Adrenal gland (tissue), 12 donors: ENCODE results near the gene CUL3. TPM values are rescaled to one million over a fixed set of nuclear protein-coding genes. Genes with fewer than 3 reads are reported as not detected.

Source experiments
- DNase-seq, 7 donors: peaks; one replicate each; pipeline ENCODE4 v3.0.0-alpha.2; 2019 to 2020
- H3K27ac ChIP-seq, 5 donors: fragments of 200-600 bp; sonication (generic) in 4 of 5; 1 replicate in 3 of 5; 2 replicates in 2 of 5; pipeline versions ENCODE4 v1.5.1 to v1.8.0; 2016 to 2020; ENCODE audit warnings: mild to moderate bottlenecking in 1 of 5
- H3K27me3 ChIP-seq: fragments of 200-600 bp; 2 replicates; pipeline ENCODE4 v1.8.0; 2021
- H3K36me3 ChIP-seq, 2 donors: fragments of 200-600 bp; replicated peaks in 1 of 2; 1 replicate in 1 of 2; 2 replicates in 1 of 2; pipeline versions ENCODE4 v1.5.1 to v1.8.0; 2018 to 2022
- H3K4me1 ChIP-seq, 2 donors: fragments of 200-600 bp; replicated peaks in 1 of 2; 1 replicate in 1 of 2; 2 replicates in 1 of 2; pipeline versions ENCODE4 v1.5.1 to v1.8.0; 2018 to 2021
- H3K4me3 ChIP-seq, 4 donors: fragments of 200-600 bp; sonication (generic) in 3 of 4; one replicate each; pipeline ENCODE4 v1.5.1; 2016 to 2018
- H3K9me3 ChIP-seq, 3 donors: fragments of 200-600 bp; sonication (generic) in 1 of 3; replicated peaks in 1 of 3; 1 replicate in 2 of 3; 2 replicates in 1 of 3; pipeline versions ENCODE4 v1.5.1 to v1.8.0; 2016 to 2021
- CTCF ChIP-seq, 6 experiments: fragments of 450-650 bp in 4 of 6; fragments of 200-600 bp in 2 of 6; sonication (generic) in 1 of 6; IDR thresholded peaks; 1 replicate in 5 of 6; 2 replicates in 1 of 6; pipeline versions ENCODE4 v1.5.1 to v1.8.0; 2016 to 2021; ENCODE audit warnings: antibody characterized with exemption in 6 of 6, mild to moderate bottlenecking in 2 of 6, moderate library complexity in 1 of 6
- POLR2A ChIP-seq, 2 donors: fragments of 450-650 bp; IDR thresholded peaks; one replicate each; pipeline ENCODE4 v1.6.1; 2017; ENCODE audit warnings: antibody characterized with exemption in 2 of 2, mild to moderate bottlenecking in 2 of 2, moderate library complexity in 1 of 2
- WGBS, 4 donors: extraction: QIAGEN DNeasy Blood & Tissue Kit in 2 of 4; methylation state at CpG; one replicate each; pipeline versions ENCODE4 v1.1.5 to v1.1.7; 2013 to 2017; 5-methylcytosine and 5-hydroxymethylcytosine counted together
- intact Hi-C, 2 donors: fragments of 100-400 bp; cut with DNase I; formaldehyde crosslinking; loops; one replicate each; pipeline versions ENCODE4 v1.14.1 to v1.15.0; 2022 to 2023
- polyA plus RNA-seq, 3 donors: library from polyadenylated mRNA; stranded (reverse); fragments of 200-250 nt in 2 of 3; fragments of 350-450 nt in 1 of 3; fragmentation: Illumina TruSeq in 1 of 3; extraction: RNeasy Lipid Tissue Mini Kit (QIAGEN cat#74804) in 1 of 3; gene quantifications; one replicate each; pipeline ENCODE4 v1.2.3, GENCODE V29; 2013 to 2014
- total RNA-seq, 9 donors: library from RNA; depleted of rRNA in 4 of 9; stranded (reverse); fragments of >200 nt in 4 of 9; fragments of 120-200 nt in 1 of 9; fragmentation: NEBNext Ultra II Directional in 1 of 9; extraction: Animal tissue kit (Norgen Biotek cat#: 25700) in 1 of 9; gene quantifications; one replicate each; pipeline versions ENCODE4 v1.1.0 to v1.2.4, GENCODE V29; 2013 to 2023
- donor health status: healthy with polysubstance abuse.
- donor health status: Bipolar disorder and iron deficiency.
- donor health status: DM: yes; HTN: yes; CAD: no.
- donor health status: DM: no; HTN: no; CAD: no.
- donor health status: DM: no; HTN: no; CAD: no.
- donor health status: DM: yes; HTN: yes; CAD: no.

CUL3 gene
- total and polyA plus RNA-seq, 12 donors: 40.5 to 122 (median 75.0) TPM

DNA sequence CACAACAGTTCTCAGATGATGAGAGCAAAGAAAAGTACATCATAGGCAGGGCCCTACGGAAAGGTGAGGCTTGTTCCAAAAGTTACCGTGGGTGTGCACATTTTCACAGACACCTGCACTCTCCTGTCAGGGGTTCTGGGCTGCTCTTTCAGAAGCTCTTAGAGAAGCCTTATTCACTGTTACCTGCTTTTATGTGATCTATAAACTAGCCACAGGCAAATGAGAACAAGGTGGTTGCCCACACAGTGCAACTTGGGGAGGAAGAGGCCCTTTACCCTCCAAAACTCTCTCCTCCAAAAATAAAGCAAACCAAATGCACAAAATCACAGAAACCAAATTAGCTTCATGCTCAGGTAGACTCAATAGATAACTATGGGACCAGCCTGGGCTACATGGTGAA lies 11.1 kb upstream of the CUL3 start:
- WGBS, 4 donors: 96 to 100% (median 99%) methylated on average over 2 of the region's 2 CpGs
- TF ChIP-seq CTCF (IDR thresholded peaks at IDR 0.05): no peak
- TF ChIP-seq POLR2A (IDR thresholded peaks at IDR 0.05): no peak
- intact Hi-C loops: no loop called here

GRCh38 chr2:224595518-224595917 lies 10.4 kb upstream of the CUL3 start:
- DNase-seq: no peak
- Histone ChIP-seq H3K4me1 (no peaks in the 10 kb centered on the region), H3K9me3 (no peaks in the 10 kb centered on the region), H3K27ac (no peak overlapping the region), H3K4me3 (no peak overlapping the region), H3K27me3 (no peaks in the 10 kb centered on the region), H3K36me3 (no peaks in the 10 kb centered on the region)
- intact Hi-C loops: no loop called here
- WGBS, 4 donors: 71 to 84% (median 80%) methylated on average over 4 of the region's 4 CpGs
- TF ChIP-seq POLR2A (IDR thresholded peaks at IDR 0.05): no peak
- no peak for TF ChIP-seq CTCF (IDR thresholded peaks at IDR 0.05)

More for the DNA sequence above, 11.1 kb upstream of the CUL3 start:
- Histone ChIP-seq H3K4me3 (no peak overlapping the region), H3K27ac (no peak overlapping the region), H3K4me1 (no peaks in the 10 kb centered on the region), H3K27me3 (no peaks in the 10 kb centered on the region), H3K36me3 (no peaks in the 10 kb centered on the region), H3K9me3 (no peaks in the 10 kb centered on the region)
- DNase-seq: no peak

DNA sequence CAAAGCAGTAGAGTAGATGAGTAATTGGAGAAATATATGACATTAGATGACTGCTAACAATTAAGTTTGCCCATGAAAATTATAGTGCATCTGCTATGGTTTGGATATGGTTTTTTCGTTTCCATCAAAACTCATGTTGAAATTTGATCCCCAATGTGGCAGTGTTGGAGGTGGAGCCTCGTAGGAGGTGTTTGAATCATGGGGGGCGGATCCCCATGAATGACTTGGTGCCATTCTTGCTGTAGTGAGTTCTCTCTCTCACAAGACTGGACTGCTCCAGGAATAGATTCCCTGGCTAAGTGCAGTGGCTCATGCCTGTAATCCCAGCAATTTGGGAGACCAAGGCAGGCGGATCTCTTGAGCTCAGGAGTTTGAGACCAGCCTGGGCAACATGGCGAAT lies 9.7 kb upstream of the CUL3 start:
- TF ChIP-seq POLR2A (IDR thresholded peaks at IDR 0.05): no peak
- TF ChIP-seq CTCF (IDR thresholded peaks at IDR 0.05): no peak
- intact Hi-C loops: no loop called here
- WGBS, 4 donors: 75 to 85% (median 80%) methylated on average over 5 of the region's 5 CpGs

DNA sequence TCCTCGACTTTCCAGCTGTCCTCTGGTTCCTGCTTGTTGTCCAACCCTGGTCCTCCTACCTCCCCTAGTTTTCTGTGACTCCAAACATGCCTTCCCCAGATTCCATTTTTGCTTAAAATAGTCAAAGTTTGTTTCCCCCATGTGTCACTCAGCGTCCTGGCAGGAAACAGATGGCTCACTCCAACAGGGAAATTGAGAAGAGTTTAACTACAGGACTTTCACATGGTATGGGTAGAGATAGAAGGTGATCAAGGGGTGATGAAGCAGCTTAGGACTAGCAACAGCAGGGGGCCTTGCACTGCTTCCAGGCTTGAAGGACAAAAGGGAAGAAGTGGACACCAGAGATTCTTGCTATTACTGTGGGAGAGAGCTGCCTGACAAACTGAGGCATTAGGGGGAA lies 6.1 kb upstream of the CUL3 start:
- H3K27ac ChIP-seq: no peak overlapping the region
- no peak overlapping the region for H3K4me3 ChIP-seq
- 53 to 59% (median 57%) methylated on average over 2 of the region's 2 CpGs for WGBS, 4 donors
- intact Hi-C loops: no loop called here
- H3K27me3 ChIP-seq: no peaks in the 10 kb centered on the region
- H3K36me3 ChIP-seq: no peaks in the 10 kb centered on the region
- TF ChIP-seq CTCF (IDR thresholded peaks at IDR 0.05) (no peak), POLR2A (IDR thresholded peaks at IDR 0.05) (no peak)
- H3K4me1 ChIP-seq: peaks cover 5 to 7% of the 10 kb centered on the region in 2 donors
- no peaks in the 10 kb centered on the region for H3K9me3 ChIP-seq
- DNase-seq: no peak

More for the DNA sequence above, 9.7 kb upstream of the CUL3 start:
- Histone ChIP-seq H3K4me1 (no peaks in the 10 kb centered on the region), H3K27ac (no peak overlapping the region), H3K9me3 (no peaks in the 10 kb centered on the region), H3K4me3 (no peak overlapping the region), H3K27me3 (no peaks in the 10 kb centered on the region), H3K36me3 (no peaks in the 10 kb centered on the region)
- DNase-seq: no peak
